Measurements from ENCODE around the gene RPP25.

DNA sequence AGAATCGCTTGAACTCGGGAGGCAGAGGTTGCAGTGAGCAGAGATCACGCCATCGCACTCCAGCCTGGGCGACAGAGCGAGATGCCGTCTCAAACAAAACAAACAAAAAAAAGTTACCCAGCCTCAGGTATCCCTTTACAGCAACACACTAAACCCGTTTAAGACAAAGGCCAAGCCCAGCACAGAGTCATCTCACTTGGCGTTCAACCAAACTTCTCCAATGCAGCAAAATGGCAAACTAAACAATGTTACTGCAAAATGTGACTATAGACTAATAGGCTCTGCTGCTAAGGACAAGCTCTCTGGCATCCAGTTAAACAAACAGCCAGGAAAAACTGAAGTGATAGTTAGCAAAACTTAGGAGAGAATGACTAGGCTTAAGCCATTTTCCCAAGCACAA lies 43.5 kb downstream of the RPP25 start:
- TF ChIP-seq YY1 (IDR thresholded peaks at IDR 0.05; ENCODE audit: low read depth, low read length), result no peak
- TF ChIP-seq ZZZ3 (IDR thresholded peaks at IDR 0.05; ENCODE audit: control insufficient read depth, insufficient read length, low read depth), result no peak
- TF ChIP-seq ZNF274 (IDR thresholded peaks at IDR 0.05; ENCODE audit: insufficient read depth, insufficient read length), result no peak
- TF ChIP-seq HDAC2 (IDR thresholded peaks at IDR 0.05), result no peak
- no peak for TF ChIP-seq SP1 (IDR thresholded peaks at IDR 0.05; ENCODE audit: low read depth, low read length)
- no peak for TF ChIP-seq JUND (IDR thresholded peaks at IDR 0.05; ENCODE audit: low read depth, low read length)
- no peak for TF ChIP-seq FOXM1 (IDR thresholded peaks at IDR 0.05; ENCODE audit: low read depth, low read length)

Measured in GM12878 (cell line).